ENCODE data around the gene MEN1. TPM values are rescaled to one million over a fixed set of nuclear protein-coding genes. Genes with fewer than 3 reads are reported as not detected.

Gene MEN1
- total RNA-seq, 1 experiment from 2014 or later = 54.5 TPM

GRCh38 chr11:64856382-64857227, 46.3 kb upstream of the MEN1 start:
- no peak for DNase-seq (ENCODE audit: low read depth, low spot score)
- H3K4me1 ChIP-seq (ENCODE audit: control insufficient read depth, insufficient read depth, low read length) = peaks cover 69% of the 10 kb centered on the region
- H3K4me3 ChIP-seq (ENCODE audit: low read depth in 2 of 2, low read length in 2 of 2) = no peak overlapping the region
- no peaks in the 10 kb centered on the region for H3K9me3 ChIP-seq (ENCODE audit: control insufficient read depth, insufficient read depth, low read depth, low read length)
- ATAC-seq = peak; percentile 50
- ChIA-PET CTCF (interaction anchor here (0.6 to 1.5 kb wide), 2 partner anchors 10 to 13 kb away, joined by 4 to 6 read pairs; no protein-coding TSS in a partner anchor), POLR2A (no interaction called here)
- peak overlapping the region; percentile 98 for H3K27ac ChIP-seq (ENCODE audit: low read length)
- BruUV-seq (replicated peaks) = no TSS peak
- intact Hi-C loops (cut with micrococcal nuclease; ENCODE audit: unreplicated experiment) = no loop called here
- H3K36me3 ChIP-seq (ENCODE audit: control insufficient read depth, insufficient read depth, low read length) = no peaks in the 10 kb centered on the region; the same call in 1 of the 2 replicates
- in situ Hi-C loops (cut with HindIII; ENCODE audit: low pct_unique_long_range_greater_than_20kb, low sequenced_read_pairs) = no loop called here
- TF ChIP-seq SIN3A (IDR thresholded peaks at IDR 0.05; ENCODE audit: borderline replicate concordance, insufficient read depth, low read depth, low read length) (no peak), POLR2AphosphoS5 (IDR thresholded peaks at IDR 0.05; ENCODE audit: low read depth, low read length) (peak; percentile 48; the same call in 1 of the 2 replicates)
- H3K27me3 ChIP-seq (ENCODE audit: control insufficient read depth, insufficient read depth, low read length) = no peaks in the 10 kb centered on the region

- no peaks in the 10 kb centered on the region; the same call in 1 of the 2 replicates for H3K36me3 ChIP-seq (ENCODE audit: control insufficient read depth, insufficient read depth, low read length)
- DNase-seq (ENCODE audit: low read depth, low spot score) (no peak), ATAC-seq (no peak)
- POLR2A ChIA-PET = no interaction called here
- intact Hi-C loops (cut with micrococcal nuclease; ENCODE audit: unreplicated experiment) = no loop called here
- H3K27me3 ChIP-seq (ENCODE audit: control insufficient read depth, insufficient read depth, low read length) = no peaks in the 10 kb centered on the region
- no peak overlapping the region for H3K4me3 ChIP-seq (ENCODE audit: low read depth in 2 of 2, low read length in 2 of 2)
- CTCF ChIA-PET = interaction anchor here (0.6 to 1.5 kb wide), 3 partner anchors 14 to 1198 kb away, joined by 3 to 6 read pairs (median 4); no protein-coding TSS in a partner anchor
- no peaks in the 10 kb centered on the region for H3K9me3 ChIP-seq (ENCODE audit: control insufficient read depth, insufficient read depth, low read depth, low read length)
- H3K4me1 ChIP-seq (ENCODE audit: control insufficient read depth, insufficient read depth, low read length) = peaks cover 78% of the 10 kb centered on the region
- in situ Hi-C loops (cut with HindIII; ENCODE audit: low pct_unique_long_range_greater_than_20kb, low sequenced_read_pairs) = no loop called here
- TF ChIP-seq POLR2AphosphoS5 (IDR thresholded peaks at IDR 0.05; ENCODE audit: low read depth, low read length) (no peak), SIN3A (IDR thresholded peaks at IDR 0.05; ENCODE audit: borderline replicate concordance, insufficient read depth, low read depth, low read length) (no peak), TCF7L2 (IDR thresholded peaks at IDR 0.05; ENCODE audit: low read depth, low read length) (no peak; the same call in 1 of the 2 replicates), REST (IDR thresholded peaks at IDR 0.05; ENCODE audit: insufficient read depth in 1 of 2, low read depth in 2 of 2, low read length in 1 of 2) (no peak), CTCF (IDR thresholded peaks at IDR 0.05) (no peak)
- H3K27ac ChIP-seq (ENCODE audit: low read length) = peak overlapping the region; percentile 98
- no TSS peak for BruUV-seq (replicated peaks)
Measured at GRCh38 chr11:64855596-64856304, 45.4 kb upstream of the MEN1 start.

Data from Panc1 (cell line).